HG03432 (cell line): ENCODE results near the gene RAP1GAP.
"Not testable (repeated sequence)": the region's sequence is repeated elsewhere in the genome, so short reads cannot be mapped to it uniquely, and the experiment has no call there.

Experiments
- ATAC-seq: cut with Tn5 transposase; IDR thresholded peaks from one replicate; pipeline ENCODE4 v1.9.1; 2021; ENCODE audit warnings: mild to moderate bottlenecking, moderate library complexity; ENCODE audit not compliant: unreplicated experiment

RAP1GAP gene

GRCh38 chr1:21680381-21680780 is 11.2 kb upstream of the RAP1GAP start:
- no peak for ATAC-seq

GRCh38 chr1:21677168-21677567 is 8.0 kb upstream of the RAP1GAP start:
- ATAC-seq, result no peak

GRCh38 chr1:21674957-21675356 is 5.8 kb upstream of the RAP1GAP start:
- no peak for ATAC-seq

GRCh38 chr1:21673853-21674252 is 4.7 kb upstream of the RAP1GAP start:
- ATAC-seq, result not testable (repeated sequence)

GRCh38 chr1:21673277-21673780 is 4.2 kb upstream of the RAP1GAP start:
- no peak for ATAC-seq

GRCh38 chr1:21672478-21673276 is 3.5 kb upstream of the RAP1GAP start:
- ATAC-seq, result no peak

- ATAC-seq, result no peak
Measured at GRCh38 chr1:21671915-21672314, 2.8 kb upstream of the RAP1GAP start.

- ATAC-seq, result no peak
Measured at GRCh38 chr1:21670956-21671902, 2.1 kb upstream of the RAP1GAP start.

- ATAC-seq, result no peak
Measured at GRCh38 chr1:21670059-21670881, 1.1 kb upstream of the RAP1GAP start.

GRCh38 chr1:21668951-21669257 is 253 bp downstream of the RAP1GAP start:
- ATAC-seq, result no peak

GRCh38 chr1:21668232-21668950 is 766 bp downstream of the RAP1GAP start:
- no peak for ATAC-seq

GRCh38 chr1:21667348-21668231 is 1.6 kb downstream of the RAP1GAP start:
- ATAC-seq, result no peak

- ATAC-seq, result no peak
Measured at GRCh38 chr1:21666576-21667320, 2.4 kb downstream of the RAP1GAP start.

- ATAC-seq, result no peak
Measured at GRCh38 chr1:21665711-21666575, 3.2 kb downstream of the RAP1GAP start.

GRCh38 chr1:21664806-21665588 is 4.2 kb downstream of the RAP1GAP start:
- no peak for ATAC-seq

- no peak for ATAC-seq
Measured at GRCh38 chr1:21663951-21664805, 5.0 kb downstream of the RAP1GAP start.
